Spleen (tissue), 7 donors: ENCODE data around the gene ZNF722.

Experiments
- POLR2A ChIP-seq, 3 donors: fragments of 450-650 bp; IDR thresholded peaks; one replicate each; pipeline ENCODE4 v1.5.1; 2017; ENCODE audit warnings: antibody characterized with exemption in 3 of 3, mild to moderate bottlenecking in 1 of 3
- POLR2AphosphoS5 ChIP-seq, 3 donors: sonication (generic); formaldehyde crosslinking; IDR thresholded peaks; one replicate each; pipeline ENCODE4 v1.5.1; 2017; ENCODE audit warnings: antibody characterized with exemption in 3 of 3
- TF ChIP-seq, protein P1 (sequence below), 11 experiments: fragments of 200-600 bp in 7 of 11; fragments of 450-650 bp in 4 of 11; sonication (generic) in 4 of 11; IDR thresholded peaks in 8 of 11; conservative IDR thresholded peaks in 3 of 11; 1 replicate in 7 of 11; 2 replicates in 4 of 11; pipeline versions ENCODE4 v1.4.0 to v1.8.0; 2016 to 2021; ENCODE audit warnings: antibody characterized with exemption in 11 of 11, inconsistent platforms in 4 of 11, mild to moderate bottlenecking in 1 of 11
- donor health status: DM: no; HTN: no; CAD: no; lungs with moderate emphysema.
- donor health status: DM: no; HTN: no; CAD: no.
- donor health status: DM: no; HTN: no; CAD: no.

DNA sequence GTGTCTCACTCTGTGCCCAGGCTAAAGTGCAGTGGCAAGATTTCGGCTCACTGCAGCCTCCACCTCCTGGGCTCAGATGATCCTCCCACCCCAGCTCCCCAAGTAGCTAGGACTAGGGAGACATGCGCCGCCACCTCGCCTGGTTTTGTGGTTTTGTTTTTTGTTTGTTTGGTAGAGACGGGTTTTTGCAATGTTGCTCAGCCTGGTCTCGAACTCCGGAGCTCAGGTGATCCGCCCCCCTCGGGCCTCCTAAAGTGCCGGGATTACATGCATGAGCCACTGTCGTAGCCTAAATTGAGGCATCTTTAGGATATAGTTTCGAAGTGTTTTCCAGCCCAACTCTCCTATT lies 47.4 kb downstream of the ZNF722 start:
- TF ChIP-seq, protein P1, sequence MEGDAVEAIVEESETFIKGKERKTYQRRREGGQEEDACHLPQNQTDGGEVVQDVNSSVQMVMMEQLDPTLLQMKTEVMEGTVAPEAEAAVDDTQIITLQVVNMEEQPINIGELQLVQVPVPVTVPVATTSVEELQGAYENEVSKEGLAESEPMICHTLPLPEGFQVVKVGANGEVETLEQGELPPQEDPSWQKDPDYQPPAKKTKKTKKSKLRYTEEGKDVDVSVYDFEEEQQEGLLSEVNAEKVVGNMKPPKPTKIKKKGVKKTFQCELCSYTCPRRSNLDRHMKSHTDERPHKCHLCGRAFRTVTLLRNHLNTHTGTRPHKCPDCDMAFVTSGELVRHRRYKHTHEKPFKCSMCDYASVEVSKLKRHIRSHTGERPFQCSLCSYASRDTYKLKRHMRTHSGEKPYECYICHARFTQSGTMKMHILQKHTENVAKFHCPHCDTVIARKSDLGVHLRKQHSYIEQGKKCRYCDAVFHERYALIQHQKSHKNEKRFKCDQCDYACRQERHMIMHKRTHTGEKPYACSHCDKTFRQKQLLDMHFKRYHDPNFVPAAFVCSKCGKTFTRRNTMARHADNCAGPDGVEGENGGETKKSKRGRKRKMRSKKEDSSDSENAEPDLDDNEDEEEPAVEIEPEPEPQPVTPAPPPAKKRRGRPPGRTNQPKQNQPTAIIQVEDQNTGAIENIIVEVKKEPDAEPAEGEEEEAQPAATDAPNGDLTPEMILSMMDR (IDR thresholded peaks at IDR 0.05 in 8 of 11, conservative IDR thresholded peaks at IDR 0.05 in 3 of 11) = no peak
- TF ChIP-seq POLR2A (IDR thresholded peaks at IDR 0.05) (no peak), POLR2AphosphoS5 (IDR thresholded peaks at IDR 0.05) (no peak)
